ENCODE measurements around the gene DNAH5. TPM values are rescaled to one million over a fixed set of nuclear protein-coding genes. Genes with fewer than 3 reads are reported as not detected.

DNAH5 gene
- total and polyA plus RNA-seq, 2 donors (not counting 1 experiment from before 2014, with no cell fraction given) = not detected

DNA sequence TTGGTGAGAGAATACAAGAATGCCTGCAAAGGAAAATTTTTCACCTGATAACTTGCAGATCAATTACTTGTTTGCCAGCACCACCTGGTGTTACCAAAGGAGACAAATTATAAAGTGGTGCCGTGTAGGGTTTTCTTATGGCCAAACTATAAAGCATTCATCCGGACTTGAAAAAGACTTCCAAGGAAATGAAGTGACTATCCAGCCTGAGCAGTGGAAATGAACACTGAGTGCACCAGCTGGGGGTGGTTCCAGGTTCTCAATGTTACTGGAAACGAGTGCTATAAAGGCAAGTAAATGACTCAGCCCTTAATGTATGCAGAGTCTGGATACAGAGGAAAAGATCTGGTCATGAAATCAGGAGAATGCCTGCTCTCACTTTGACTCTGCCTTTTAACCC, 113.1 kb downstream of the DNAH5 start:
- POLR2A ChIA-PET = no interaction called here
- ATAC-seq (ENCODE audit: low read depth) = no peak
- Mint-ChIP-seq H3K4me3 (no peak overlapping the region), H3K27ac (no peak overlapping the region), H3K4me1 (no peaks in the 10 kb centered on the region), H3K27me3 (no peaks in the 10 kb centered on the region), H3K9me3 (ENCODE audit: insufficient read depth) (peaks cover 19% of the 10 kb centered on the region)
- Histone ChIP-seq H3K27ac (ENCODE audit: low read length in 2 of 2) (no peak overlapping the region), H4K20me1 (ENCODE audit: control insufficient read depth, insufficient read depth, low read length, poor library complexity, severe bottlenecking) (no peaks in the 10 kb centered on the region), H3K79me2 (ENCODE audit: control insufficient read depth, insufficient read depth, low read length) (no peaks in the 10 kb centered on the region), H3K36me3 (replicated peaks in 1 of 2; ENCODE audit: control extremely low read depth in 1 of 2, control insufficient read depth in 1 of 2, extremely low read depth in 1 of 2, insufficient read depth in 2 of 2, low read length in 1 of 2) (no peaks in the 10 kb centered on the region), H3K4me1 (ENCODE audit: control insufficient read depth in 2 of 2, insufficient read depth in 2 of 2, low read length in 2 of 2) (no peaks in the 10 kb centered on the region), H3K4me2 (replicated peaks; ENCODE audit: low read depth, low read length, poor library complexity, severe bottlenecking) (no peak overlapping the region), H3K9ac (ENCODE audit: low read length) (no peak overlapping the region), H3K9me3 (ENCODE audit: control extremely low read depth in 1 of 3, control insufficient read depth in 2 of 3, insufficient read depth in 1 of 3, low read length in 2 of 3) (peaks cover 0 to 3% (median 3%) of the 10 kb centered on the region in 3 donors), H3K4me3 (ENCODE audit: control extremely low read depth in 1 of 5, extremely low read depth in 1 of 5, insufficient read depth in 1 of 5, low read depth in 2 of 5, low read length in 4 of 5) (no peak overlapping the region), H2AFZ (ENCODE audit: insufficient read depth, low read depth, low read length, poor library complexity, severe bottlenecking) (no peak overlapping the region), H3K27me3 (replicated peaks in 1 of 4; ENCODE audit: control extremely low read depth in 1 of 4, control insufficient read depth in 3 of 4, insufficient read depth in 4 of 4, low read length in 3 of 4) (no peaks in the 10 kb centered on the region)
- 51% methylated on average over 3 of the region's 3 CpGs for WGBS (ENCODE audit: insufficient coverage)
- intact Hi-C loops (cut with micrococcal nuclease) = no loop called here
- TF ChIP-seq, protein P1, sequence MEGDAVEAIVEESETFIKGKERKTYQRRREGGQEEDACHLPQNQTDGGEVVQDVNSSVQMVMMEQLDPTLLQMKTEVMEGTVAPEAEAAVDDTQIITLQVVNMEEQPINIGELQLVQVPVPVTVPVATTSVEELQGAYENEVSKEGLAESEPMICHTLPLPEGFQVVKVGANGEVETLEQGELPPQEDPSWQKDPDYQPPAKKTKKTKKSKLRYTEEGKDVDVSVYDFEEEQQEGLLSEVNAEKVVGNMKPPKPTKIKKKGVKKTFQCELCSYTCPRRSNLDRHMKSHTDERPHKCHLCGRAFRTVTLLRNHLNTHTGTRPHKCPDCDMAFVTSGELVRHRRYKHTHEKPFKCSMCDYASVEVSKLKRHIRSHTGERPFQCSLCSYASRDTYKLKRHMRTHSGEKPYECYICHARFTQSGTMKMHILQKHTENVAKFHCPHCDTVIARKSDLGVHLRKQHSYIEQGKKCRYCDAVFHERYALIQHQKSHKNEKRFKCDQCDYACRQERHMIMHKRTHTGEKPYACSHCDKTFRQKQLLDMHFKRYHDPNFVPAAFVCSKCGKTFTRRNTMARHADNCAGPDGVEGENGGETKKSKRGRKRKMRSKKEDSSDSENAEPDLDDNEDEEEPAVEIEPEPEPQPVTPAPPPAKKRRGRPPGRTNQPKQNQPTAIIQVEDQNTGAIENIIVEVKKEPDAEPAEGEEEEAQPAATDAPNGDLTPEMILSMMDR (IDR thresholded peaks at IDR 0.05) = no peak
- TF ChIP-seq EZH2 (IDR thresholded peaks at IDR 0.05; ENCODE audit: borderline replicate concordance, insufficient read depth, low read depth, low read length, poor library complexity, severe bottlenecking) = no peak
- CTCF ChIA-PET = no interaction called here
- no peak for DNase-seq

DNA sequence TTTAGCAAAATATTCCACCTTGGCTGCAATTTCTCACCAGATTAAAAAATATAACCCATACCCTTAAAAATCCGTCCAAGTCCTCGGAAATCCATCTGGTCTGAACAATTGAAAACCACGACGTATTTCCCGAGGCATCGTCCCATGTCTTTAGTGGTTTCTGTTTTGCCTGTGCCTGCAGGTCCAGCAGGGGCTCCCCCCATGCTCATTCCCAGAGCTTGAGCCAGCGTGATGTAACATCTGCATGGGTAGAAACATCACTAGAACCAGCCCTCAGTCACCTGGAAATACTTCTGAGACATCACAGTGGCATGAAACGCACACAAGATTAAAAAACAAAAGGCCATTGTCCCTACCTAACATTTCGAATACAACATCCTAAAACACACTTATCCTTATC, 114.0 kb downstream of the DNAH5 start:
- H3K9me3 Mint-ChIP-seq (ENCODE audit: insufficient read depth) = peaks cover 18% of the 10 kb centered on the region
- Histone ChIP-seq H3K4me2 (replicated peaks; ENCODE audit: low read depth, low read length, poor library complexity, severe bottlenecking) (no peak overlapping the region), H3K4me1 (ENCODE audit: control insufficient read depth in 2 of 2, insufficient read depth in 2 of 2, low read length in 2 of 2) (no peaks in the 10 kb centered on the region), H2AFZ (ENCODE audit: insufficient read depth, low read depth, low read length, poor library complexity, severe bottlenecking) (no peak overlapping the region), H3K27me3 (replicated peaks in 1 of 4; ENCODE audit: control extremely low read depth in 1 of 4, control insufficient read depth in 3 of 4, insufficient read depth in 4 of 4, low read length in 3 of 4) (no peaks in the 10 kb centered on the region), H3K36me3 (replicated peaks in 1 of 2; ENCODE audit: control extremely low read depth in 1 of 2, control insufficient read depth in 1 of 2, extremely low read depth in 1 of 2, insufficient read depth in 2 of 2, low read length in 1 of 2) (no peaks in the 10 kb centered on the region), H3K9ac (ENCODE audit: low read length) (no peak overlapping the region), H3K4me3 (ENCODE audit: control extremely low read depth in 1 of 5, extremely low read depth in 1 of 5, insufficient read depth in 1 of 5, low read depth in 2 of 5, low read length in 4 of 5) (no peak overlapping the region), H3K9me3 (ENCODE audit: control extremely low read depth in 1 of 3, control insufficient read depth in 2 of 3, insufficient read depth in 1 of 3, low read length in 2 of 3) (peaks cover 0 to 3% (median 3%) of the 10 kb centered on the region in 3 donors), H4K20me1 (ENCODE audit: control insufficient read depth, insufficient read depth, low read length, poor library complexity, severe bottlenecking) (no peaks in the 10 kb centered on the region), H3K79me2 (ENCODE audit: control insufficient read depth, insufficient read depth, low read length) (no peaks in the 10 kb centered on the region), H3K27ac (ENCODE audit: low read length in 2 of 2) (no peak overlapping the region)
- POLR2A ChIA-PET = no interaction called here
- no peak for DNase-seq
- H3K27me3 Mint-ChIP-seq = no peaks in the 10 kb centered on the region
- WGBS (ENCODE audit: insufficient coverage) = 63% methylated on average over 7 of the region's 9 CpGs
- TF ChIP-seq, protein P1 (IDR thresholded peaks at IDR 0.05) = no peak
- TF ChIP-seq EZH2 (IDR thresholded peaks at IDR 0.05; ENCODE audit: borderline replicate concordance, insufficient read depth, low read depth, low read length, poor library complexity, severe bottlenecking) = no peak
- no peak for ATAC-seq (ENCODE audit: low read depth)
- CTCF ChIA-PET = no interaction called here
- no peaks in the 10 kb centered on the region for H3K4me1 Mint-ChIP-seq
- no peak overlapping the region for H3K27ac Mint-ChIP-seq
- no peak overlapping the region for H3K4me3 Mint-ChIP-seq
- intact Hi-C loops (cut with micrococcal nuclease) = no loop called here
